ENCODE data around the gene P2RY2. TPM values are rescaled to one million over a fixed set of nuclear protein-coding genes. Genes with fewer than 3 reads are reported as not detected.

P2RY2 gene
- polyA plus RNA-seq, 6 donors from 2014 or later, result 0.18 TPM; not detected in 5

- Mint-ChIP-seq H3K4me1 (peaks cover 0 to 6% (median 0%) of the 10 kb centered on the region in 3 donors), H3K27me3 (peaks cover 0 to 5% (median 0%) of the 10 kb centered on the region in 3 donors), H3K9me3 (no peaks in the 10 kb centered on the region), H3K27ac (no peak overlapping the region), H3K4me3 (peak overlapping the region in 1 of 8 donors; percentile 19), H3K36me3 (no peaks in the 10 kb centered on the region)
- no peak for DNase-seq
- ATAC-seq (ENCODE audit: low read depth in 2 of 2), result no peak
Measured at GRCh38 chr11:73237471-73238290, 19.6 kb downstream of the P2RY2 start.

DNA sequence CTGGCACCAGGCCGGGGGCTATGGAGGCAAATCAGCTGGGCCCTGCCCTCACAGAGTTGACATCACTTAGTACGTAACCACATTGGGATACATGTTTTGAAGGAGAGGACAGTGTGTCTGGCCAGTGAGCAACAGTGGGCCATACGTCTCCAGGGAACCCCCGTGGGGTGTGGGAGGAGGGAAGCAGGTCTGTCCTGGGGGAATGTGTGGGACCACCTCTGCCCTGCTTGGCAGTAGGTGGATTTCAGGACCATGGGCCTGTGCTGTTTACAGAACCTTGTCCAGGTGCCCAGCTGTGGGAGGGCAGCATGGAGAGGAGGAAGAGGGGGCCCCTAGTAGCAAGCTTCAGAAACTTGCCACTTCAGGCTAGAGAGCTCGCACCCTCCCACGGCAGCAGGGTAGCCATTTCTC, 21.0 kb downstream of the P2RY2 start:
- Mint-ChIP-seq H3K27me3 (peaks cover 0 to 5% (median 0%) of the 10 kb centered on the region in 3 donors), H3K27ac (no peak overlapping the region), H3K9me3 (no peaks in the 10 kb centered on the region), H3K4me1 (peaks cover 0 to 7% (median 0%) of the 10 kb centered on the region in 3 donors), H3K36me3 (no peaks in the 10 kb centered on the region), H3K4me3 (no peak overlapping the region)
- DNase-seq (no peak), ATAC-seq (ENCODE audit: low read depth in 2 of 2) (no peak)

GRCh38 chr11:73239571-73240189, 21.6 kb downstream of the P2RY2 start:
- Mint-ChIP-seq H3K27ac (no peak overlapping the region), H3K27me3 (peaks cover 0 to 5% (median 0%) of the 10 kb centered on the region in 3 donors), H3K4me1 (peaks cover 0 to 7% (median 0%) of the 10 kb centered on the region in 3 donors), H3K9me3 (no peaks in the 10 kb centered on the region), H3K4me3 (no peak overlapping the region), H3K36me3 (no peaks in the 10 kb centered on the region)
- ATAC-seq (ENCODE audit: low read depth in 2 of 2) (no peak), DNase-seq (no peak)

- Mint-ChIP-seq H3K27ac (peak overlapping the region in 1 of 6 donors; percentile 39), H3K36me3 (no peaks in the 10 kb centered on the region), H3K4me1 (peaks cover 0 to 7% (median 2%) of the 10 kb centered on the region in 3 donors), H3K4me3 (no peak overlapping the region), H3K9me3 (no peaks in the 10 kb centered on the region), H3K27me3 (peaks cover 0 to 5% (median 0%) of the 10 kb centered on the region in 3 donors)
- DNase-seq, result no peak
- no peak for ATAC-seq (ENCODE audit: low read depth in 2 of 2)
Measured at GRCh38 chr11:73240190-73240781, 22.2 kb downstream of the P2RY2 start.

- Mint-ChIP-seq H3K4me3 (no peak overlapping the region), H3K27me3 (peaks cover 0 to 5% (median 0%) of the 10 kb centered on the region in 3 donors), H3K36me3 (no peaks in the 10 kb centered on the region), H3K9me3 (no peaks in the 10 kb centered on the region), H3K27ac (no peak overlapping the region), H3K4me1 (peaks cover 0 to 7% (median 2%) of the 10 kb centered on the region in 3 donors)
- ATAC-seq (ENCODE audit: low read depth in 2 of 2) (no peak), DNase-seq (no peak)
Measured at GRCh38 chr11:73241300-73241699, 23.2 kb downstream of the P2RY2 start.

- no peak overlapping the region for H3K4me3 Mint-ChIP-seq
- peak; percentile 67 for DNase-seq
- no peaks in the 10 kb centered on the region for H3K36me3 Mint-ChIP-seq
- ATAC-seq (ENCODE audit: low read depth in 2 of 2), result peak; percentile 71 to 94
- peaks cover 0 to 7% (median 2%) of the 10 kb centered on the region in 3 donors for H3K4me1 Mint-ChIP-seq
- no peak overlapping the region for H3K27ac Mint-ChIP-seq
- no peaks in the 10 kb centered on the region for H3K9me3 Mint-ChIP-seq
- H3K27me3 Mint-ChIP-seq, result peaks cover 0 to 5% (median 0%) of the 10 kb centered on the region in 3 donors
Measured at GRCh38 chr11:73242251-73243092, 24.4 kb downstream of the P2RY2 start.

DNA sequence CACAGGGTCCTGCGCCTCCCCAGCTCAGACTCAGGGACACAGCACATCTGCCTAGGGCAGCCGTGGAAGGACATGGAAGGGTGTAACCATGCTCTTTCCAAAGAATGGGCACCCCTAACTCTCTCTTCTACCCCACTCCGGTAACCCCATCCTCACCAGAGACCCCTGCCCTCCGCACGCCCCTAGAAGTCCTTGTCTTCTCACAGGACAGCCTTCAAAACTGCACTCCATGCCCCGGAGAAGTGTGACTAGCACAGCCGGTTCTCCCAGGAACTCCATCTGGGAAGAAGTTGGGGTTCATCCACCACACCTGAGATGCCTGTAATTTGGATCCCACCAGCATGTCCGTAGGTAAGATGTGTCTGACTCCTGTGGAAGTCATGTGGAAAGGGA, 25.0 kb downstream of the P2RY2 start:
- Mint-ChIP-seq H3K36me3 (no peaks in the 10 kb centered on the region), H3K27me3 (no peaks in the 10 kb centered on the region), H3K4me3 (no peak overlapping the region), H3K9me3 (no peaks in the 10 kb centered on the region), H3K27ac (no peak overlapping the region), H3K4me1 (peaks cover 0 to 7% (median 2%) of the 10 kb centered on the region in 3 donors)
- no peak for DNase-seq
- ATAC-seq (ENCODE audit: low read depth in 2 of 2), result no peak

- H3K27me3 Mint-ChIP-seq, result no peaks in the 10 kb centered on the region
- no peaks in the 10 kb centered on the region for H3K36me3 Mint-ChIP-seq
- ATAC-seq (ENCODE audit: low read depth in 2 of 2), result no peak
- H3K4me1 Mint-ChIP-seq, result peaks cover 0 to 7% (median 2%) of the 10 kb centered on the region in 3 donors
- no peak for DNase-seq
- H3K4me3 Mint-ChIP-seq, result no peak overlapping the region
- no peak overlapping the region for H3K27ac Mint-ChIP-seq
- no peaks in the 10 kb centered on the region for H3K9me3 Mint-ChIP-seq
Measured at GRCh38 chr11:73244589-73245240, 26.6 kb downstream of the P2RY2 start.

DNA sequence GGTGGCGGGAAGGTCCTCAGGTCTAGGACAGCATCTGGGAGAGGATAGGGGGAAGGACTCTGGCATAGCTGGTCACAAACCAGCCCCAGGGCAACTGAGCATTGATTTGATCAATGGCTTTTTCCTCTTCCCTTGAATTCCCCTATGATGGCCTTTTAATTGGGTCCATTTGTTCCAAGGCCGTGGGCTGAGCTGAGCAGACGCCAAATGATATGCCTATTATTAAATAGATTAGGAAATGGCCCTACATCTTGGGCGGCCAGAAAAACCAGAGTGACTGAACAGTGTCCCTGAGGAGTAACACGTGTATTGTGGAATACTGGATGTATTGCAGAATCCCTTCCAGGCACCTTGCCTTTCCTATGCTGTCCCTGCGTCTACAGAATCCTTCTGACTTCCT, 27.4 kb downstream of the P2RY2 start:
- no peaks in the 10 kb centered on the region for H3K36me3 Mint-ChIP-seq
- H3K4me3 Mint-ChIP-seq, result no peak overlapping the region
- H3K9me3 Mint-ChIP-seq, result no peaks in the 10 kb centered on the region
- H3K27ac Mint-ChIP-seq, result no peak overlapping the region
- ATAC-seq (ENCODE audit: low read depth in 2 of 2) (no peak), DNase-seq (no peak)
- H3K4me1 Mint-ChIP-seq, result peaks cover 0 to 7% (median 2%) of the 10 kb centered on the region in 3 donors
- H3K27me3 Mint-ChIP-seq, result no peaks in the 10 kb centered on the region

DNA sequence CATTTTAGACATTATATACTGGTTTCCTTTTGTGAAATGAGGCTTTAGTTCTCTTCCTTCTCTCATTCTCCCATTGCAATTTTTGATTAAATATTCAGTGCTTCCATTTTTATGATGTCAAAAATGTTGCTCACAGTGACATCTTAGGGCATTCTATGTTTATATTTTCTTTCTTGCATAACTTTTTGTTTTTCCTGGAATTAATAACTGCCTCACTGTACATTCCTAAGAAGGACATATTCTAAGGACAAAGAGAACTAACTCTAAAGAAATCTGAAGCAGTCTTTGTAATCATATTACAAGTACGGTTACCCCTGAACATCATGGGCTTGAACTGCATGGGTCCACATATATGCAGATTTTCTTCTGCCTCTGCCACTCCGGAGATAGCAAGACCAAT, 28.2 kb downstream of the P2RY2 start:
- no peak for DNase-seq
- H3K4me3 Mint-ChIP-seq, result no peak overlapping the region
- no peaks in the 10 kb centered on the region for H3K36me3 Mint-ChIP-seq
- no peaks in the 10 kb centered on the region for H3K9me3 Mint-ChIP-seq
- no peaks in the 10 kb centered on the region for H3K27me3 Mint-ChIP-seq
- peak overlapping the region in 1 of 6 donors; percentile 25 for H3K27ac Mint-ChIP-seq
- H3K4me1 Mint-ChIP-seq, result peaks cover 0 to 7% (median 2%) of the 10 kb centered on the region in 3 donors
- ATAC-seq (ENCODE audit: low read depth in 2 of 2), result no peak

- ATAC-seq (ENCODE audit: low read depth in 2 of 2) (no peak), DNase-seq (no peak)
- Mint-ChIP-seq H3K9me3 (no peaks in the 10 kb centered on the region), H3K4me3 (no peak overlapping the region), H3K27me3 (no peaks in the 10 kb centered on the region), H3K4me1 (peaks cover 0 to 2% (median 0%) of the 10 kb centered on the region in 3 donors), H3K36me3 (no peaks in the 10 kb centered on the region), H3K27ac (peak overlapping the region in 1 of 6 donors; percentile 21)
Measured at GRCh38 chr11:73248526-73249185, 30.6 kb downstream of the P2RY2 start.

- H3K27ac Mint-ChIP-seq, result no peak overlapping the region
- H3K36me3 Mint-ChIP-seq, result no peaks in the 10 kb centered on the region
- H3K4me3 Mint-ChIP-seq, result no peak overlapping the region
- H3K4me1 Mint-ChIP-seq, result peaks cover 0 to 2% (median 0%) of the 10 kb centered on the region in 3 donors
- peak; percentile 57 to 68 for ATAC-seq (ENCODE audit: low read depth in 2 of 2)
- no peak for DNase-seq
- no peaks in the 10 kb centered on the region for H3K27me3 Mint-ChIP-seq
- no peaks in the 10 kb centered on the region for H3K9me3 Mint-ChIP-seq
Measured at GRCh38 chr11:73249304-73249703, 31.2 kb downstream of the P2RY2 start.

All from naive B cell (primary cell).